GM19438 (cell line): ENCODE data around the gene PPP4C.
A peak's percentile ranks its signal among the peaks of the same experiment; 100 is the strongest.
"Not testable (repeated sequence)": the region's sequence is repeated elsewhere in the genome, so short reads cannot be mapped to it uniquely, and the experiment has no call there.

Experiments
- ATAC-seq: cut with Tn5 transposase; IDR thresholded peaks from one replicate; pipeline ENCODE4 v1.9.1; 2021; ENCODE audit warnings: low read depth; ENCODE audit not compliant: unreplicated experiment

The PPP4C gene

GRCh38 chr16:30095166-30096078 lies 19.6 kb downstream of the PPP4C start:
- no peak for ATAC-seq

- ATAC-seq = peak; percentile 39
Observed at GRCh38 chr16:30096105-30096861, 20.5 kb downstream of the PPP4C start, which contains the start of gene YPEL3. Gene YPEL3 (minus strand): TSS chr16:30096213. CDS start chr16:30095482, 731 bp downstream.

GRCh38 chr16:30096862-30097563 lies 21.2 kb downstream of the PPP4C start:
- ATAC-seq = no peak

GRCh38 chr16:30104090-30104489 lies 28.3 kb downstream of the PPP4C start:
- ATAC-seq = no peak

GRCh38 chr16:30104492-30104891 lies 28.7 kb downstream of the PPP4C start:
- ATAC-seq = no peak

DNA sequence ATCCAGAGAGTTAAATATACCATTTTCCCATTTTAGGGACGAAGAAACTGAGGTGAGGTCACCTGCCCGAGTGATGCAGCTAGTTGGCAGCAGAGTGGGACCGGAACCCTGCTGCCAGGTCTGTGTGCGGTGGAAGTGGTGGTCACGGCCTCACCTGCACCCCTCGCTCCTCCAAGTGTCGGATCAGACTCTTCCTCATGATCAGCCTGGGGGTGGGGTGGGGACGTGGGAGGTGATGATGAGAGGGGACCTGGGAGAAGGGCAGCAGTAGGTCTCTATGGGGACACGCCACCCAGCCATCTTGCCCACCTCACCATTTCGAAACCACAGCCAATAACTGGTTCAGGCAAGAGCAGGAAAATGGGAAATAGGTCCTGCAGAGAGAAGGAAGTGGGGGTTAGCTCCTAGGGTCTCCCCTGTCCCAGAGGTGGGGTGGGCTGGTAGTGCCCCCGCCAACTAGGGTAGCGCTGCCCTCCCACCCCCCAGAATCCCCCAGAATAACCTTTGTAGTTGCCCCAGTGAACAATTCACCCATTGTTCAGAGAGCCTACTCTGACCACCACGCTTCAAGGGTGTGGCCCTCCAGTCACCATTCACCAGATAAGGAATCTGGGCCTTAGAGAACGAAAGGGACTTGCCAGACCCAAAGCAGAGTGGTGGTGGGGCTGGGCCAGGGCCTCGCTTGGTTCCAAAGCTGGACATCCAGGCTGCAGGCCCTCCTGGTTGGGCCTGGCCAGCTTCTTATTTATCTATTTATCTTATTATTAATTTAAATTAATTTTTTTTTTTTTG lies 32.5 kb downstream of the PPP4C start:
- ATAC-seq = no peak

DNA sequence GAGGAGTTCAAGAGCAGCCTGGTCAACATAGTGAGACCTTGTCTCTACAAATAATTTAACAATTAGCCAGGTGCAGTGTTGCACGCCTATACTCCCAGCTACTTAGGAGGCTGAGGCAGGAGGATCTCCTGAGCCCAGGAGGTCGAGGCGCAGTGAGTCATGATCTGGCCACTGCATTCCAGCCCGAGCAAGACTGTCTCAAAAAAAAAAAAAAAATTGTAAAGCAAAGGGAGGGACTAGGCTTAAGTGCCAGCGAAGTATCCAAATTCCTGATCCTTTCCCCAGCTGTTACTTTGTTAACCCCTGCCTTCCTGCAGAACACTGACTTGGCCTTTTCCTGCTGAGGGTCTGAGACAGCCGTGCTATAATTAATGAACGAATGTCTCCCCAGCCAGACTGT lies 34.9 kb downstream of the PPP4C start:
- ATAC-seq = no peak

- ATAC-seq = no peak
Observed at GRCh38 chr16:30112197-30113030, 36.6 kb downstream of the PPP4C start.

GRCh38 chr16:30113031-30113710 lies 37.4 kb downstream of the PPP4C start, which contains the start of gene GDPD3:
Gene GDPD3 (minus strand): TSS chr16:30113537. CDS start chr16:30113478, 59 bp downstream.
- ATAC-seq = no peak

DNA sequence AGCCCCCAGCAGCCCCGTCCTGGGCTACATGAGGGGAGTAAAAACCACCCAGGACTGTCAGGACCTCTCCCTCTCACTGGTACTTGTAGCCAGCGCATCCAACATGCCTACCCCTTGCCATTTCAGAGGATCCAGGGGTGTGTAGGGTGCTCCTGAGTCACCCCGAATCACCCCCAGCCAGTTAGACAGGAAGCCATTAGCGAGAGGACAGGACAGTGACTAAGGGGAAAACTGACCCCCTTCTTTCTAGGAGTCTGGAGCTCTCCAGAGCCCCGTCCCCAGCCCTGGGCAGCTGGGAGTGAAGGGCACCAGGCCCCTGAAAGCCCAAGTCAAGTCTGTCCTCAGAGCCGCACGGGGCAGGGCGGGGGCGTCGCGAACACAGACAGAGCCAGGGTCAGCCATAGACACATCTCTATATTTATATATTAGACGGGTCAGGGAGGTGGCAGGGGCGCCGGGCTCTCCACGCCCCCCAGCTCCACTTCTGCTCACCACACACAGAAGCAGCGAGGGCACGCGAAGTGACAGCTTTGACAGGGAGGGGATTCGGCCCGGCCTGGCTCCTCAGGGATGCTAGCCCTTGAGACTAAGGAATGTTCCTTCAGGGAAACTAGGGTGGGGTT lies 38.0 kb downstream of the PPP4C start:
- ATAC-seq = no peak

- ATAC-seq = no peak
Observed at GRCh38 chr16:30114411-30114810, 38.6 kb downstream of the PPP4C start.

DNA sequence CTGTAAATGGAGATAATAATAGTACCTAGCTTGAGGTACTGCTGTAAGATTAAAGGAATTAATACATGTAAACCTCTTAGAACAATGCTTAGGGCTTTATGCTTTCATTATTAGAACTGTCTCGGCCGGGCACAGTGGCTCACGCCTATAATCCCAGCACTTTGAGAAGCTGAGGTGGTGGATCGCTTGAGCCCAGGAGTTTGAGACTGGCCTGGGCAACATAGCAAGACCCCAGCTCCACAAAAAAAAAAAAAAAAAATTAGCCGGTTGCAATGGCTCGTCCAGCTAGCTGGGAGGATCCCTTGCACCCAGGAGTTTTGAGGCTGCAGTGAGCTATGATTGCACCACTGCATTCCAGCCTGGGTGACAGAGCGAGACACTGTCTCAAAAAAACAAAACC lies 39.0 kb downstream of the PPP4C start:
- not testable (repeated sequence) for ATAC-seq

DNA sequence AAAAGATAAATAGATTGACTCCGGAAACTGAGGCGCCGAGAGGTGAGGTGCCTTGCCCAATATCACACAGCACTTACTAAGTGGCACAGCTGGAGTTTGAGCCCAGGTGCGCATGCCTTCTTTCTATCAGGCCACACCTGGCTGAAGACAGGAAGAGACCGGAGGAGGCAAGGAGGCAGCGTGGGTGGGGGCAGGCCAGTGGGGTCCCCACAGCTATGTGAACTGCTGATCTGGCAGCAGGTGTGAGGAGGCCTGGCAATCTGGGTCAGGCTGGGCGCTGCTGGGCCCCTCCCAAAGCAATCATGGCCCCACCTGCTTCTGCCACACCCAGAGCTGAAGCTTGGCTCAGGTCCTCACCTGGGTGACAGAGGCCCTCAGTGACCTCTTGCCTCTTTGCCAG lies 39.4 kb downstream of the PPP4C start:
- no peak for ATAC-seq

GRCh38 chr16:30116291-30117207 lies 40.8 kb downstream of the PPP4C start:
- ATAC-seq = no peak

DNA sequence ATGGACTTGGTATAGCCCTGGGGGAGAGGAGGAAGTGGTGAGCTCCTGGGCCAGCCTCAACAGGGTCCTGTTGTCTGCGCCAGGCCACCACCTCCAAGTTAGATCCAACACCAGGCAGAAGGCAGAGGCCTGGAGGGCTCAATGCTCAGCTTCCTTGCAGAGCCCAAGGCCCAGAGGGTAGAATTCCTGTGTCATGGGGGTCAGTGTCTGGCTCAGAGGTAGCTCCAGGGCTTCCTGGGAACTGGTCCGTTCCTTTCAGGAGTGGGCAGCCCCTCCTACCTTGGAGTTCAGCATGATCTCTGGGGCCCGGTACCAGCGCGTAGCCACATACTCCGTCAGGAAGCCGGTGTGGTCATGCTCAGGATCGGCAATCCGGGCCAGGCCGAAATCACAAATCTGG lies 42.0 kb downstream of the PPP4C start:
- ATAC-seq = no peak

DNA sequence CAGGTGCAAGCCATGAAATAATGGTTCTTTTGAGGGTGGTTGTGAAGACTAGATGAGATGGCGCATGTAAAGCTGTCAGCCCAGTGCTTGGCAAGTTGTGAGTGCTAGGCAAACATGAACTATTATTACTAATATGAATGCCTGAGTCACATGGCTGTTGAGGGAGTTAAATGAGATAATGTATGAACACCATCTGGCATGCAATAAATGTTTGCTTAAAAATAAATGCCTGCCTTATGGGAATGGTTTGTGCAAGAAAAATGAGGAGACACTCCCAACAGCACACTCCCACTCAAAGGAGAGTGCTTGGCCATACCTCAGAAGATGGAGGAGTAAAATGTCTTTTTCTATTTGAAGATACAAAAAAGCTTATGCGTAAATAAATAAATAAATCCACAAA lies 43.6 kb downstream of the PPP4C start:
- no peak for ATAC-seq
